GM19467 (cell line): ENCODE measurements around the gene KLHL20.
A peak's percentile ranks its signal among the peaks of the same experiment; 100 is the strongest.

ENCODE experiments used
- ATAC-seq: cut with Tn5 transposase; IDR thresholded peaks from one replicate; pipeline ENCODE4 v1.9.1; 2021; ENCODE audit warnings: mild to moderate bottlenecking, moderate library complexity; ENCODE audit not compliant: unreplicated experiment

KLHL20 gene

DNA sequence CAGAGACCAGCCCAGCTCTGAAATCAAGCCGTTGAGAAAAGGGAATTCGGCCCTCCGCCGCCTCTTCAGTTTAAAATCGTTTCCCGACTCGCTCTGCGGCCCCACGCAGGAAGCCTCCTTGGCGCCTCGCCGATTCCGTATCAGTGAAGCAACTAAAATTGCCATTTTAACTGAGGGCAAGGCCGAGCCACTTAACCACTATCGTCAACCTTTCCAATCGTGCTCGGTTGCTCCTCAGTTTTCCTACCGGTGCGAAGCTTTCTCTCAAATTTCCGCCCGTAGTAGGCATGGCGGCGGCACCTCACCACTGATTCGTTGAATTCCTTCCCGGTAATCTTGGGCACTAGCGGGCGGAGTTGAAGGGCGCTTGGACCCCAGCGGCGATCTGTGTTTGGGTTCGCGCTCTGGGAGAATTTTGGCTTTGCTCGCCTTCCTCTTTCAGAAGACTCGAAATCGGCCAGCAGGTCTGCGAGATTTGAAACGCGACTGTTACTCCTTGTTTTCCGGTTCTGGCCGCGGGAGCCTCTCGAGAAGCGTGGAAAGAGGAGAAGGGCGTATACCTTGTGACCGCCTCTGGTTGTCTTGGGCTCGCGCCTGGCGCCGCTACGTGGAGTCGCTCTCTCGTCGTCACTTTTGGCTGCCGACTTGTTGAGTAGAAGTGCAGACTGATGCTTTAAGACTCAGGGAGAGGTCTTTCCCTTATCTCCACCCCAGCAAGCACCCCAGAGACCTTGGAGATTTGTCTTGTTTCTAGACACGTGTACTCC, 109.7 kb downstream of the KLHL20 start, which contains the start of the genes CENPL and DARS2:
CENPL (minus strand) TSS at position 569 of the 767 bp plus-strand sequence. CDS start 13,584 bp downstream, outside the sequence.
DARS2 (plus strand) TSS at position 359 of the 767 bp plus-strand sequence. CDS start 557 bp downstream, outside the sequence.
- peak; percentile 77 for ATAC-seq

DNA sequence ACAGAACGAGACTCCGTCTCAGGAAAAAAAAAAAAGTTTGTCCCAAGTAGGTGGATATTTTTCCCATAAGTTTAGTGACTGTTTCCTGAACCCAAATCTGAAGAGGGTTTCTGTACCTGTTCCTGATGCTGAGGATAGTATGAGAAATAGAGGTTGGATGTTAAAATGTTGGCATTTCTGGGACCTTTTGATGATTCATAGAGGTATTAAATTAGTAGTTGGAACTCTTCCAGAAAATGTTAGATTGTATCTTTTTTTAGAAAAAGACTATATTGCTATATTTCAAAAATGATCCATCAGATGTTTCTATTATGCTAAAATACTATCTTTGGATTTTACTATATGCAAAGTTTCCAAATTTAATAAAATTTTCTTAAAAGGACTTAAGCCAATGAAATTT, 112.8 kb downstream of the KLHL20 start:
- no peak for ATAC-seq

DNA sequence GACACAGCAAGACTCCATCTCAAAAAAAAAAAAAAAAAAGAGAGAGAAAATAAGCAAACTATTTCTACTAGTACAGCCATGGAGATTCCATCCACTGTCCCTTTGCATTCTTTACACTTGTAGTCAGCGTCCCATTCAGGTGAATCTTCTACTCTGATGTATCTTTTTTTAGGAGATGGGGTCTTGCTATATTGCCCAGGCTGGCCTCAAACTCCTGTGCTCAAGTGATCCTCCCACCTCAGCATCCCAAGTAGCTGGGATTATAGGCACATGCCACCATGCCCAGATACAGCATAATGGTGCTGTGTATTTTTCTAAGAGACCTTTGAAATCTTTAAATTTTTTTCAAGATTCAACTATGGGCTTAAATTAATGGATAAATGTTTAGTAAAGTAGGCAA, 118.0 kb downstream of the KLHL20 start:
- ATAC-seq = no peak
